Measurements from ENCODE around the gene APBA2.

Gene APBA2

GRCh38 chr15:28994831-28995596 is 109.2 kb downstream of the APBA2 start:
- no peak for DNase-seq (ENCODE audit: extremely low spot score)
- POLR2A ChIA-PET: no interaction called here
- no peak for TF ChIP-seq CTCF (IDR thresholded peaks at IDR 0.05; ENCODE audit: control extremely low read depth, extremely low read depth, low read depth, missing control alignments)
- CTCF ChIA-PET: no interaction called here

GRCh38 chr15:28995705-28996104 is 109.9 kb downstream of the APBA2 start:
- ChIA-PET POLR2A (no interaction called here), CTCF (no interaction called here)
- no peak for DNase-seq (ENCODE audit: extremely low spot score)
- no peak for TF ChIP-seq CTCF (IDR thresholded peaks at IDR 0.05; ENCODE audit: control extremely low read depth, extremely low read depth, low read depth, missing control alignments)

GRCh38 chr15:28996289-28996688 is 110.5 kb downstream of the APBA2 start:
- no peak for TF ChIP-seq CTCF (IDR thresholded peaks at IDR 0.05; ENCODE audit: control extremely low read depth, extremely low read depth, low read depth, missing control alignments)
- no peak for DNase-seq (ENCODE audit: extremely low spot score)
- CTCF ChIA-PET: no interaction called here
- POLR2A ChIA-PET: no interaction called here

- ChIA-PET POLR2A (no interaction called here), CTCF (no interaction called here)
- no peak for DNase-seq (ENCODE audit: extremely low spot score)
- TF ChIP-seq CTCF (IDR thresholded peaks at IDR 0.05; ENCODE audit: control extremely low read depth, extremely low read depth, low read depth, missing control alignments): no peak
Measured at GRCh38 chr15:28996953-28997352, 111.2 kb downstream of the APBA2 start.

GRCh38 chr15:28997791-28998190 is 112.0 kb downstream of the APBA2 start:
- CTCF ChIA-PET: no interaction called here
- no peak for DNase-seq (ENCODE audit: extremely low spot score)
- no peak for TF ChIP-seq CTCF (IDR thresholded peaks at IDR 0.05; ENCODE audit: control extremely low read depth, extremely low read depth, low read depth, missing control alignments)
- POLR2A ChIA-PET: no interaction called here

GRCh38 chr15:28998511-28998910 is 112.7 kb downstream of the APBA2 start:
- no peak for DNase-seq (ENCODE audit: extremely low spot score)
- CTCF ChIA-PET: no interaction called here
- POLR2A ChIA-PET: no interaction called here
- TF ChIP-seq CTCF (IDR thresholded peaks at IDR 0.05; ENCODE audit: control extremely low read depth, extremely low read depth, low read depth, missing control alignments): no peak
